Mesothelial cell of epicardium (in vitro differentiated cells): Measurements from ENCODE around the gene RPS3A. TPM values are rescaled to one million over a fixed set of nuclear protein-coding genes. Genes with fewer than 3 reads are reported as not detected.

Experiments
- DNase-seq, 2 experiments: peaks; one replicate each; pipeline ENCODE4 v3.0.0; 2021; ENCODE audit warnings: low spot score in 2 of 2; ENCODE audit not compliant: unreplicated experiment in 2 of 2
- H3K27ac Mint-ChIP-seq: 2 replicates; pipeline ENCODE4 v1.8.0; 2021; ENCODE audit warnings: mixed read lengths
- H3K27me3 Mint-ChIP-seq: 2 replicates; pipeline ENCODE4 v1.8.0; 2021; ENCODE audit warnings: low read depth, mixed read lengths
- H3K36me3 Mint-ChIP-seq: 2 replicates; pipeline ENCODE4 v1.8.0; 2021; ENCODE audit warnings: mixed read lengths
- H3K4me1 Mint-ChIP-seq: 2 replicates; pipeline ENCODE4 v1.8.0; 2021; ENCODE audit warnings: mixed read lengths
- H3K4me3 Mint-ChIP-seq: 2 replicates; pipeline ENCODE4 v1.8.0; 2021; ENCODE audit warnings: mild to moderate bottlenecking, moderate library complexity, mixed read lengths
- H3K9me3 Mint-ChIP-seq: 2 replicates; pipeline ENCODE4 v1.8.0; 2021; ENCODE audit warnings: mixed read lengths
- CTCF ChIP-seq: fragments of 200-600 bp; sonication (generic); IDR thresholded peaks from one replicate; pipeline ENCODE4 v1.5.0; 2021; ENCODE audit warnings: antibody characterized with exemption; ENCODE audit not compliant: unreplicated experiment
- total RNA-seq: library from RNA; stranded (reverse); gene quantifications from 3 replicates; pipeline ENCODE4 v1.2.1, GENCODE V29; 2021

The RPS3A gene
- total RNA-seq, 1 donor from 2014 or later = 2,201 TPM

GRCh38 chr4:151087467-151087866, 12.0 kb upstream of the RPS3A start:
- no peak for TF ChIP-seq CTCF
- DNase-seq = no peak
- Mint-ChIP-seq H3K4me3 (no peak overlapping the region), H3K9me3 (no peaks in the 10 kb centered on the region), H3K36me3 (no peaks in the 10 kb centered on the region), H3K27me3 (no peaks in the 10 kb centered on the region), H3K27ac (no peak overlapping the region), H3K4me1 (no peaks in the 10 kb centered on the region)

DNA sequence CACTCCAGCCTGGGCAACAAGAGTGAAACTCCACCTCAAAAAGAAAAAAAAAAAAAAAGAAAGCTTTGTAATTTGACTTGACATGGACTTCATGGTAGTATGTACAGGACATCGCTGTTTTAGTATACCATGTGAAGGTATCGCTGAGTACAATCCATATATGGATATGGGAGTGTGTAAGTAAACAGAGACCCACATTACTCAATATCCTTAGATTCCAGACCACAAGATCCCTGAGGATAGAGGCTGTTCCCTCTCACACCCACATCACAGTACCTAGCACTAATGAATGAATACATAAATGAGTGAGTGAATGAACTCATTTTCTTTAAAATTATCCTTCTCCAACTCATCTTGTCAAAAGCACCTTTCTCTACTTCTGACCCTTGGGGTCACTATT, 8.4 kb upstream of the RPS3A start:
- DNase-seq = no peak
- H3K9me3 Mint-ChIP-seq = no peaks in the 10 kb centered on the region
- H3K4me1 Mint-ChIP-seq = no peaks in the 10 kb centered on the region
- H3K27me3 Mint-ChIP-seq = no peaks in the 10 kb centered on the region
- no peak overlapping the region for H3K27ac Mint-ChIP-seq
- TF ChIP-seq CTCF = no peak
- no peak overlapping the region for H3K4me3 Mint-ChIP-seq
- H3K36me3 Mint-ChIP-seq = no peaks in the 10 kb centered on the region

DNA sequence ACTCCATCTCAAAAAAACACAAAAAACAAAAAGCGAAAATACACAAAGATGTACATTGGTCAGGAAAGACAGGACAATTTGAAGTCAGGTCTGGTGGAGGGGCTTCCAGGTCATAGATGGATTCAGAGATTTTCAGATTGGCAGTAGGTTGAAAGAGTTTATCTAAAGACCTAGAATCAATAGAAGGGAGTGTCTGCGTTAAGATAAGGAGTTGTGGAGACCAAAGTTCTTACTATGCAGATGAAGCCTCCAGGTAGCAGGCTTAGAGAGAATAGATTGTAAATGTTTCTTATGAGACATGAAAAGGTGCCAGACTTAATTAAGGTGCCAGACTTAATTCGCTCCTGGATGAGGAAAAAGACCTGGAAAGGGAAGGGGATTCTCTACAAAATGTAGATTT, 6.9 kb upstream of the RPS3A start:
- Mint-ChIP-seq H3K9me3 (no peaks in the 10 kb centered on the region), H3K4me3 (no peak overlapping the region), H3K36me3 (no peaks in the 10 kb centered on the region), H3K27me3 (no peaks in the 10 kb centered on the region), H3K4me1 (no peaks in the 10 kb centered on the region), H3K27ac (no peak overlapping the region)
- no peak for DNase-seq
- no peak for TF ChIP-seq CTCF

GRCh38 chr4:151093203-151093602, 6.2 kb upstream of the RPS3A start:
- no peaks in the 10 kb centered on the region for H3K36me3 Mint-ChIP-seq
- H3K27ac Mint-ChIP-seq = no peak overlapping the region

DNA sequence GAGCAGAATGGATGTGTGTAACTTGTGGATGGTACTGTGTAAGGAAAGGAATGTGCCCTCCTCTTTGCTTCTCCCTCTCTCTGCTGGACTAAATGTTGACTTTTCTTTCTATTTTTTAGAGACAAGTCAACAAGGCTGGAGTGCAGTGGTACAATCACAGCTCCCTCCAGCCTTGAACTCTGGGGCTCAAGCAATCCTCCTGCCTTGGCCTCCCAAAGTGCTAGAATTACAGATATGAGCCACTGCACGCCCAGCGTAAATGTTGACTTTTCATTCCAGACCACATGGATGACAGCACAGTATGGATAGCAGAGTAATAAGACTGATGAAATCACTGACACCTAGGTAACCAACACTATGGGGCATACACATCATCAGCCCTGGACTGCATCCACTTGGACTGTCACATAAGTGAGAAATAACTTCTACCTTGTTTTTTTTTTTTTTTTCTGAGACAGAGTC, 5.1 kb upstream of the RPS3A start:
- H3K27ac Mint-ChIP-seq = no peak overlapping the region
- no peaks in the 10 kb centered on the region for H3K36me3 Mint-ChIP-seq
- TF ChIP-seq CTCF = no peak
- no peaks in the 10 kb centered on the region for H3K9me3 Mint-ChIP-seq
- H3K4me3 Mint-ChIP-seq = no peak overlapping the region
- DNase-seq = no peak
- H3K4me1 Mint-ChIP-seq = no peaks in the 10 kb centered on the region
- no peaks in the 10 kb centered on the region for H3K27me3 Mint-ChIP-seq

More at GRCh38 chr4:151093203-151093602, 6.2 kb upstream of the RPS3A start:
- no peak overlapping the region for H3K4me3 Mint-ChIP-seq
- no peaks in the 10 kb centered on the region for H3K9me3 Mint-ChIP-seq
- no peak for TF ChIP-seq CTCF
- no peak for DNase-seq
- no peaks in the 10 kb centered on the region for H3K27me3 Mint-ChIP-seq
- H3K4me1 Mint-ChIP-seq = no peaks in the 10 kb centered on the region

DNA sequence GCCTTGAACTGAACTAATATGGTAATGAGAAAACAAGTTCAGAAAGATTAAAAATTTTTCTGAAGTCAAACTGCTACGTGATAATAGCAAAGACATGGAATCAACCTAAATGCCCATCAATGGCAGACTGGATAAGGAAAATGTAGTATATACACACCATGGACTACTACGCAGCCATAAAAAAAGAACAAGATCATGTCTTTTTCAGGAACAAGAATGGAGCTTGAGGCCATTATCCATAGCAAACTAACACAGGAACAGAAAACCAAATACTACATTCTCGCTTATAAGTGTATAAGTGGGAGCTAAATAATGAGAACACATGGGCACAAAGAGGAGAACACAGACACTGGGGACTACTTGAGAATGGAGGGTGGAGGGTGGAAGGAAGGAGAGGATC, 4.3 kb upstream of the RPS3A start:
- Mint-ChIP-seq H3K4me3 (no peak overlapping the region), H3K4me1 (peaks cover 2% of the 10 kb centered on the region), H3K27ac (no peak overlapping the region), H3K27me3 (no peaks in the 10 kb centered on the region), H3K36me3 (no peaks in the 10 kb centered on the region), H3K9me3 (no peaks in the 10 kb centered on the region)
- TF ChIP-seq CTCF = no peak
- DNase-seq = no peak
